GM19467 (cell line): ENCODE data around the gene HIVEP3.

Source experiments
- ATAC-seq: cut with Tn5 transposase; IDR thresholded peaks from one replicate; pipeline ENCODE4 v1.9.1; 2021; ENCODE audit warnings: mild to moderate bottlenecking, moderate library complexity; ENCODE audit not compliant: unreplicated experiment

Gene HIVEP3

DNA sequence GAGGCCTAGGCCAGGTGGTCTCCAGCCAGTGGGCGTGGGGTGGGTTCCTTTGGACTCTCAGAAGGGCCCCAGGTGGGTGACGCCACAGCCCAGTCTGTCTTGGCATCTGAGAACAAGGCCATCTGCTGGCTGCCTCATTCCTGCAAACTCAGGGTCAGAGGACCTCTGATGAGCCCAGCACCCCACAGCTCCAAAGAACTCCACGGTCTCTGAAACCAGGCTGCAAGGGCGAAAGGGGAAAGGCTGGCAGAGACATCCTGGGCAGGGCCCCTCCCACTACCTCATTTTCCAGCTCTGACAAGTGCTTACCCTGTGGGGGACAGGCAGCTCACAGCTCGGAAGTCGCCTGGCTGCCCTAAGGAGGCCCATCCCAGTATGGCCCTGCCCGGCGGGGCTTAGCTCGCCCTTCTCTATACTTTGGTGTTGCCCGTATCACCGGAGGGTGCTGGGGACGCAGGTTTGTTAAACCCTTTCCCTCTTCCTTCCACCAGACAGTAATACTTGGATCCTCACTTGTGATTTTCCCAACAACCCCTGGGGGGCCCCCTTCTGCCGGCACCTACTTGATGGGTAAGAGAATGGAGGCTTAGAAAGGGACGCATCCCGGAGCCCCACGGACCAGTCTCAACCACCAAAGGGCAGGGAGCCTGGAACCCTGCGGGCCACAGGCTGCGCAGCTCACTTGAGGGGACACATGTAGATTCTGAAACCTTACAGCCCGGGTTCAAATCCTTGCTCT is 423.3 kb downstream of the HIVEP3 start:
- ATAC-seq: no peak

- ATAC-seq: no peak
These were observed 424.1 kb downstream of the HIVEP3 start for GRCh38 chr1:41494351-41495209.

DNA sequence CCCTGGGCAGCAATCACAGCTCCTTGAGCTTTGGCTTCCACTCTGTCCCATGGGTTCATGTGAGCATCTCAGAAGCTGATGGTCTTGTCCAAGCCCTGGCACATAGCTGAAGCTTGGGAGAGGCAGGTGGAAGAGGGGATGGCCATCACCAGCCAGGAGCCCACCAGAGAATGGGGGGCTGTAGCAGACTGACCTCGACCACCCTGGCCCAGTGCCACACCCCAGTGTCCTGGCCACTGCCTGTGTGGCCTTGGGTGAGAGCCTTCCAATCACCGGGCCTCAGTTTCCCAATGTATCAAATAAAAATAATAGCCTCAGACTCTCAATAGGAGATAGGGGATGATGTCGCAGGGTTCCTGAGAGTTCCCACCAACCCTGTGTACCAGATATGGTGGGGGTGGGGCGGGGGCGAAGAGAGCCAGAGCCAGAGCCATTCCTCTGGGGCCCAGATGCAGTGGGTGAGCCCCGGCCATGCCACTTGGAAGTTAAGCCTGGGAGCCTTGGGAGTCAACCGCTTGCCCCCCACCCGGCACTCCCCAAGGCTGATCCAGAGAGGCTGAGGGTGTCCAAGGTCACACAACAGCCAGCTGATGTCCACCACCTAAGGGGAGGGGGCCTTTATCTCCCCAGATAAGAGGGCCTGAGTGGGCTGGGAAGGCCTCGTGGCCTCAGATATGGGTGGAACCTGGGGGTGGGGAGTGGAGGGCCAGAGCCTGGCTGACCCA is 424.9 kb downstream of the HIVEP3 start:
- no peak for ATAC-seq

- no peak for ATAC-seq
These were observed 425.6 kb downstream of the HIVEP3 start for GRCh38 chr1:41493117-41493536.

GRCh38 chr1:41492341-41492848 is 426.3 kb downstream of the HIVEP3 start:
- no peak for ATAC-seq

GRCh38 chr1:41490911-41491310 is 427.8 kb downstream of the HIVEP3 start:
- no peak for ATAC-seq

DNA sequence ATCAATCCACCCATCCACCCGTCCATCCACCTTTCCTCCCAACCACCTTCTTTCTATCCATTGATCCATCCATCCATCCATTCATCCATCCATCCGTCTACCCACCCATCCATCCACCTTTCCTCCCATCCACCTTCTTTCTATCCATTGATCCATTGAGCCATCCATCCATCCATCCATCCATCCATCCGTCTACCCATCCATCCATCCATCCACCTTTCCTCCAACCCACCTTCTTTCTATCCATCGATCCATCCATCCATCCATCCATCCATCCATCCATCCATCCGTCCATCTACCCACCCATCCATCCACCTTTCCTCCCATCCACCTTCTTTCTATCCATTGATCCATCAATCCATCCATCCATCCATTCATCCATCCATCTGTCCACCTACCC is 429.2 kb downstream of the HIVEP3 start:
- ATAC-seq: no peak

GRCh38 chr1:41488040-41488951 is 430.4 kb downstream of the HIVEP3 start:
- ATAC-seq: no peak

DNA sequence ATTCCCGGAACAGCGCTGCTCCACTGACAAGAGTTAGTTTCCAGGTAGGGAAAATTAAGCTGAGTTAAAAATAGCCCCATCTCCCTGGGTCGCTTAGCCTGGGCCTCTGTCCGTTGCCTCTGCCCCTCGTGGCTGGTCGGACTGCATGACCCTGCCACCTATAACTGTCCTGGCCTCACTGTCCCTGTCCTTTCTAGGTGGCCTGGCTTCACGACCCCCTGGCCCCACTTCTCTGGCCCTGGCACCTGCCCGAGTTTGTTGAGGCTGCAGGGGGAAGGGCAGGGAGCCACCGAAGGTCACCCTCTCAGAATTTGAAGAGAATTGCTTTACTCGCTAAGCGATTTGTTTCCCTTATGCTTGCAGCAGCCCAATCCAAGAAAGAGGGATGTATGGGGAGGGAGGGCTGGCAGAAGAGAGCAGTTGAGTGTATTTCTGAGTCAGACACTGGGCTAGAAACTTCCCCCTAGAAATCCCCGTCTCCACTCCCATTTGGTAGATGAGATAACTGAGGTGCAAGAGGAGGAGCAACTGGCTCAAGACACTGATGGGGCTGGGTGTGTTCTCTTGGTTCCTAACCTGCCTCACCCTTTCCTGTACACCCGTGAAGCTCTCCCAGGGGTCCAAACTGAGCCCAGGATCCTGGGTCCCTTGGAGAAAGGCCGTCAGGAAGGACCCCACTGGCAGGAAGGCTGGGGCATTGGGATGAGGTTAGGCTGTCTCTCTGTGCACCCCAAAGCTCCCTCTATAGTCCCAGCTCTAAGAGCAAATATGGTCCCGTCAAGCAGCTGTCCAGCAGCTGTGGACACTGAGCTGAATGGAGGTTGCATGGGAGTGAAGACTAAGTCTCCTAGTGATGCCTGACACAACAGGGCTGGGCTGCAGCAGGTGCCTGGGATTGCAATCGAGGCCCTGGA is 431.3 kb downstream of the HIVEP3 start:
- no peak for ATAC-seq

GRCh38 chr1:41486371-41487125 is 432.2 kb downstream of the HIVEP3 start:
- no peak for ATAC-seq

DNA sequence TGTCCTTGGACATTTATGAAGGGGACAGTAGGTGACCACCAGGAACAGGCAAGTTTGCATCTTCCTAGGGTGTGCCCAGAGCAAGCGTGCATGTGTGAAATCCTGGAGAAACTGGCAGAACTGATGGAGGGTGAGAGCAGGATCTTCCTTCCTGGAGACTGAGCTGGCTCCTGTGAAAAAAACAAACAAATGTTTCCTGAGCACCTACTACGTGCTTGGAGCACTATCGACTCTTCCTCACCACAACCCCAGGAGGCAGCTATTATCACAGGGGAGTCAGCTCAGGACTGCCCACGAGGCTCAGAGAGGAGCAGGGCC is 432.7 kb downstream of the HIVEP3 start:
- ATAC-seq: no peak

DNA sequence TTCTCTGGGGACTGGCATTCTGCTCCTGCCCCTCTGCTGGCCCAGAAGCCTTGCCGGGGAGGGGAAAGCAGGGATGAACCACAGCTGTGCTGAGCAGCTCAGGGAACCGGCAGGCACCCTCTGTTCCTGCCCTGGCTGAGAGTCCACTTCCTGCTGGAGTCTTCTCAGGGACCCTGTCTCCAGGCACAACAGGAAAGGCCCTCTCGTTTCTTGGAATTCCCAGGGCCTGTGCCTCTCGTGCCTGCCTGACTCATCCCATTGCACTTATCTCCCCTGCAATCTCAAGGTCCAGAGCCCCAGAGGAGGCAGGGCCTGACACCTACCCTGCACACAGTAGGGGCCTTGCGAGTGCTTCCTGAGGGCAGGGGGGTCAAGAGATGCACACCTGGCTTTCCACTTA is 433.1 kb downstream of the HIVEP3 start:
- no peak for ATAC-seq

GRCh38 chr1:41484402-41485241 is 434.1 kb downstream of the HIVEP3 start, which contains the start of gene EDN2:
EDN2 (minus strand) TSS chr1:41484683; CDS start chr1:41484601, 82 bp downstream.
- ATAC-seq: no peak

DNA sequence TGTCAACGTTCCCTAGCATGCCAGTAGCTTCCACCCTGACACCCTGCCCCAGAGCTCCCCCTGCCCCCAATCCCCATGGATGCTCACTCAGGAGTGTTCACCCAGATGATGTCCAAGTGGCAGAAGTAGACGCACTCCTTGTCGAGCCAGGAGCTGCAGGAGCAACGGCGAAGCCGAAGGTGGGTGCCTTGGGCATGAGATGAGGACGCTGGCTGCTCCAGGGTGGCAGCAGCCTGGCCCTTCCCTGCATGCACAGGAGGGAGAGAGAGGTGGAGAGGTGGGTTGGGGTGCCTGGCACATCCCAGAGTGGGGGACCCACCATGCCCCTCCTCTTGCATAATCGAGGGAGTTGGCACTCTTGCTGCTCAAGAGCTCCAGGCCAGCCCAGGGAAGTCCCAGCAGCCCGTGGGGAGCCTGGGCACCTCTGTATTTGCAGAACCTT is 434.7 kb downstream of the HIVEP3 start:
- ATAC-seq: no peak

GRCh38 chr1:41483001-41483850 is 435.5 kb downstream of the HIVEP3 start:
- no peak for ATAC-seq

DNA sequence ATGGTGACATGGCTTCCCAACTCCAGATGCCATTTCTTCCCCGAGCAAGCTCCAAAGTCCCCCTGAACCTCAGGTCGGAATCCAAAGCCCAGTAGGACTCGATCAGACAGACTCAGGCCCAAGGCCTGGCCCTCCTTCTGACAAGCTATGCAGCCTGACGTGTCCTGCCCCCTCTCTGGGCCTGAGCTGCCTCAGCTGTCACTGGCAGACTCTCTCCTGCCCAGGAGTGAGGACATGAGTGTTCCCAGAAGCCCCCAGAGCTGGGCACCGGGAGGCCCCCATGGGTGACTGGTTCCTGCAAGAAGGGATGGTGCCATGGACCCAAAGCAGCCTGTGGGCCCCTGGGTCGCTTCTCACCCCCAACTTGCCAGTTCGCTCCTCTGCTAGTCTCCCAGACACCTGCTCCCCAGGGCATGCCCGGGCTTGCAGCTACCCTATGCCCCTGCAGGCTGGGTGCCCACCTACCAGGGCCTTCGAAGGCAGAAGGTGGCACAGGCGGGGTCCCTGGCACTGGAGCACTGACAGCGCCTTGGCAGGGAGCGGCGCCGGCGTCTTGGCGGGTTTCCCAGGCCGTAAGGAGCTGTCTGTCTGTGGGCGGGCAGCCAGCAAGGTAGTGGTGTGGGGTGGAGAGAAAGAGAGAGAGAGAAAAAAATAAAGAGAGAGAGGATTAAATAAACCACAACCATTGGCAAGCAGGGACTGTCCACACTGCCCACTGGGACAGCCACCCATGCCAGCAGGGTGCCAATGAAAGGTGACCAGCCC is 436.5 kb downstream of the HIVEP3 start:
- ATAC-seq: no peak
